HS-5 (cell line): ENCODE measurements around the gene GJC2.

Experiments
- DNase-seq: peaks from one replicate; pipeline ENCODE4 v3.0.0-alpha.2; 2012; ENCODE audit warnings: low read depth

The GJC2 gene

GRCh38 chr1:228158151-228159007 is 8.6 kb downstream of the GJC2 start:
- no peak for DNase-seq

GRCh38 chr1:228159008-228159665 is 9.4 kb downstream of the GJC2 start:
- DNase-seq = no peak

- DNase-seq = no peak
Observed at GRCh38 chr1:228160201-228160761, 10.6 kb downstream of the GJC2 start.

- DNase-seq = no peak
Observed at GRCh38 chr1:228161362-228161761, 11.6 kb downstream of the GJC2 start.

GRCh38 chr1:228161866-228162265 is 12.1 kb downstream of the GJC2 start:
- no peak for DNase-seq

GRCh38 chr1:228162286-228163006 is 12.7 kb downstream of the GJC2 start:
- DNase-seq = no peak

GRCh38 chr1:228163007-228163753 is 13.4 kb downstream of the GJC2 start:
- no peak for DNase-seq

- no peak for DNase-seq
Observed at GRCh38 chr1:228163776-228164519, 14.2 kb downstream of the GJC2 start.

- DNase-seq = no peak
Observed at GRCh38 chr1:228164561-228165371, 15.0 kb downstream of the GJC2 start.

GRCh38 chr1:228165372-228166169 is 15.8 kb downstream of the GJC2 start, which contains the start of gene IBA57:
Gene IBA57, plus strand, starts transcription at chr1:228165804. Its CDS starts 13 bp downstream, at chr1:228165817.
- DNase-seq = peak; percentile 88

GRCh38 chr1:228166170-228166936 is 16.6 kb downstream of the GJC2 start:
- peak; percentile 36 for DNase-seq

- no peak for DNase-seq
Observed at GRCh38 chr1:228168563-228169270, 19.0 kb downstream of the GJC2 start.

- no peak for DNase-seq
Observed at GRCh38 chr1:228169345-228169744, 19.6 kb downstream of the GJC2 start.

GRCh38 chr1:228170666-228171065 is 20.9 kb downstream of the GJC2 start:
- DNase-seq = no peak

GRCh38 chr1:228171221-228171891 is 21.6 kb downstream of the GJC2 start:
- no peak for DNase-seq

GRCh38 chr1:228172591-228173527 is 23.1 kb downstream of the GJC2 start:
- no peak for DNase-seq
